Stimulated activated CD8-positive, alpha-beta memory T cell treated with anti-CD3 and anti-CD28 coated beads, Interleukin-2, amount 100 ng/mL, for 48 hours (primary cell): ENCODE results near the gene FBN1.

Experiments used
- DNase-seq, 2 donors: peaks; one replicate each; pipeline ENCODE4 v3.0.0-alpha.2; 2020; ENCODE audit warnings: low read depth in 2 of 2

Gene FBN1

DNA sequence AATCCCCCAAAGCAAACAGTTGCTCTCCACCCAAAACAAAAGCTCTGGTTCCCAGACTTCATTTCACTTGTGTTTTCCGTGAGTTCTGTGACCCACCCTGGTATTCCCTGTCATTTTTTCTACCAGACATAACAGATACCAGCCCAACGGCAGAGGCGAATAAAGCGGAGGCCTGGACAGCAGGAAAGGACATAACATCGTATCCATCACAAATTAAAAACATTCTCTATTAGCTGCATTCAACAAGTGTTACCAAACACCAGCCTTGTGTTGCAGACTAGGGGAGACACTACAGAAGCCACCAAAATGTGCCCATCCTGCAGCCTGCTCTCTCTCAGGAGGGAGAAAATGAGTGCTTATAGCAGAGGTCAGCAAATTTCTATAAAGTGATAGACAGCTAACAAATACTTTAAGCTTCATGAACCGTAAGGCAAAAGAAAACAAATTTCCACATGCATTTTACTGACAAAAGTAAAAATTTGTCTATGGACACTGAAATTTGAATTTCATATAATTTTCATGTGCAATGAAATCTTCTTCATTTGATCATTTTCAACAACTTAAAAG lies 7.1 kb upstream of the FBN1 start:
- no peak for DNase-seq

DNA sequence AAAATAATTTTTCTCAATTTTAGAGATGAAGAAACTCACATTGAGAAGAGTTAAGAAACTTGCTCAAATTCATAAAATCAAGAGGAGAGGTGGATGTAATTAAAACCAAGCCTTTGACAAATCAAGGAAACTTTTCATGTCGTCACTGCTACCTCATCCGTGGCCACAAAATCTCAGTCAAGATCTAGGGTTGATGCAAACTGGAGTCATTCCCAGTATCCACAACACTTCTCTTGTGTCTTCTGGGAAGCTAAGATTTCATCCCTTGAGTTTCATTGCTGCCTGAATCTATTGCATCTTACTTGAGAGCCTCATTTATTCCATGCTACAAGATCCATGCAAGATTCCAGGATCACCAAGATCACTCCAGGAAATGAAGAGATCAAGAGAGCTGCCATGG lies 5.4 kb upstream of the FBN1 start:
- no peak for DNase-seq

DNA sequence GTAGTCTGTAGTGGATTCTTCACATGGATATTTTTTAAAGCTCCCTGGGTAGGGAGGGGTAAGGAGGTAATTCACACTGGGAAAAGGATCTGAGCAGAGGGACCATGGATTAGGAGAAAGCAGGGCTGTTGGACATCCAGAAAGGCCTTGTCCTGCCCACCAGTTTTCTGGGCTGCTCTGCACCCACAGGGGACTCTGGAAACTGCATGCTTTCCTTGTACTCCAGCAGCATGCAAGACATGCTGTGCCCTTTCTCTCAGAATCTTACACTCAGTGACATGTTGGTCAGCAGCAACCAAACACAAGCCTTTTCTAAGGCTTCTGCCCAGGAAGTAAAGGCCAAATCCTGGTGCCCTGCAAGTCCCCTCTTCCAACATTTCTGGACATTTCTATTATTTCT lies 2.5 kb upstream of the FBN1 start:
- DNase-seq: no peak

DNA sequence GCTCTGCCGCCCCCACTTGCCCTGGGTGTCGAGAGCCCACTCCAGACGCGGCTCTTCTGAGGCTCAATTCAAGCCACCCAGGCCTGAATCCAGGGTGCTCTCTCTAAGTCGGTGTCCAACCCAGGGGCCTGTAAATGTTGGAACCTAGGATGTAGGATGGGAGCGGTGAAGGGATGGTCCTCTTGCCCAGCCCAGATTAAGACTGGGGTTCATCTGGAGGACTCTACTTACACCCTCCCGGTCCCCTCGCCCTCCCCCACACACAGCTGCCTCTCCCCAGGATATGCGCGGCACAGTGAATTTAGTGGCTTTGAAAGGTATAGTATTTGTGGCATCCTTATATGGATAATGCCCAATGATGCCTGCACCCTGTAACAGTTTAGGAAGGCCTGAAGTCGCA lies 822 bp upstream of the FBN1 start:
- DNase-seq: no peak

DNA sequence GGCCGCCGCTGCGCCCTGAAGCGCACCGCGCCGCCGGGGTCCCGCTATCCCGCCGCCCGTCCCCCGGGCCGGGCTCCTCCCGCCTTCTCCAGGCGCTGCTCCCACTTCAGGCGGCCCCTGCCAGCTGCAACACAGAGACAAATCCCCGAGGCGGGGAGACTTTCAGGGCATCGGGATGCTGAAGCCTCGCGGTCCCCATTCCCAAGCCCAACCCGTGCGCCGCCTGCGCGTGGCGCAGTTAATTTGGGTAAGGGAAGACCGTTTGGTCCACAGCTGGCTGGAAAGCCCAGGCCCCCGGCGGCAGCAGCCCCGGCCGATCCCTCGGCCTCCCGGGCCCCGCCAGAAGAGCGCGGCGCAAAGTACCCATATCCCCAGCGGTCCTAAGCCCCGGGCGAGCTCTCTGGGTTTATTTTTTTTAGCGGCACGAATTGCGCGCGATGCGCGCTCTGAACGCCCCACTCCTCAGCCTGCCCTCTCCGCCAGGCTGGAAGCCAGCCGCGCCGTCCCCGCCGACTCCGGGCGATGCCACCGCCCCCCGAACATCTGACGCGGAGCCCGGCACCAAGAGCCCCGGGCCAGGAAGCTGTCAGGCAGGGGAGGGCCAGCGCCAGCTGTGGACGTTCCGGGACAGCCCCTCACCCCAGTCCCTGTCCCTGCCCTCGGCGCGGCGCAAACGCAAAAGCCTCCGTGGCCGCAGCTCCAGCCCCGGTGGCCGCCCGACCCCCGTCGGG lies 517 bp downstream of the FBN1 start:
- DNase-seq: no peak

DNA sequence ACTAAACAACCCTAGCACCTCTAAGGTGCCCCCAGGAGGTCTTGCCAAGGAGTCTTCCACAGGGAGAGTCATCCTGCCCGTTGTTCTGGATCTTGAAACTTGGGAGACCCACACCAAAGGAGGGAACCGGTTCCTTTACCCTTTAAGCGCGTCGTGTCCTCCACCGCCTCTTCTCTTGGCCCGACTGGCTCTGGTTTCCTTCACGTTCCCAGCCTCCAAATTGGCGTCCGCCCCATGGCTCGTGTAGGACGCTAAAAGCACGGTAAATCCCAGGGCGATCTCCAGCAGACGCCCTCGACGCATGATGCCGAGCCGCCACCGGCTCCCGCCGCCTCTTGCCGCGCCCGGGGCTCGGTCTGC lies 1.1 kb downstream of the FBN1 start:
- no peak for DNase-seq

DNA sequence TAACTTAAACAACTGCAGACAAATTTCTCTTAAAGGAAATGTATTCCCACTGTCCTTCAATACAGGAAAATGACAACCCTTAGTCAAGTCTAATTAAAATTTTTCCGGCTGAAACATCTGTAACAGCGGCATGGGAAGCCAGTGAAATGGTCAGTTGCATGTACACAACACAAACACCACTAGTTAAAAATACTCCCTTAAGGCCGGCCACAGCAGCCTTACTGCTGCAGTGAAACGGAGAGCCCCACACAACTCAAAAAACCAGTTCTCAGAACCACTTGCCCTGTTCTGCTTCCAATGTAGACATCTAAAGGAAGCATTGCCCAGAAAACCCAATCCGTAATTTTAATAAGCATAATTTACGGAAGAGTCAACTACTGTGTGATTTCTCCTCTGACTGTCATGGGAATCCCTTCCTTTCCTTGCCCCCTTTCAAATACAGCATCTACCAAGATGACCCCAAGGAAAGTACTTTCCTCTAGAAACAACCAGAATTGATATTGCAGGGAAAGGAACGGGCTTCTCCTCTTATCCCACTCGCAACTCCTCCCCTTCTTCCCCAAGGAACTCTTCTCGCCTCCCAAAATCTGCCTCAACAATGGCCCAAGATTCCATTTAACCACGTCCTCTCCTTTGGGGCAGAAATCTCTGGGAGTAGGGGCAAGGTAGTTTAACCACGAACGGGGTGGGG lies 1.6 kb downstream of the FBN1 start:
- no peak for DNase-seq

DNA sequence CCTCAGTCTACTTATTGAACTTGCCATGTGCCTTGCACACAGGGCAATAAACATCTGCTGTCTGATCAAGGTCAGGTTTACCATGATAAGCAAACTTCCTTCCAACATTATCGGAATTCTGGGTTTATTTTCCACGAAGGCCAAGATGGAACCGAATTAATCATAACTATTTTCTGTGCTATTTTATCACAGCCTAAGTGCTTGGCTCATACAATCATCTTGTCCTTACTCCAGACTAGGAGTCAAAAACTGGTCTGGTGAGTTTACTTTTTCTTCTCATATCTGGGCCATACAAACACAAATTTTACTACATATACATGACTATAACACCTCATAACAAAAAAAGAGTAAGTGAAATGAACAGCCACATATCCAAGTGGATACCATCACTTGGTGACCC lies 2.3 kb downstream of the FBN1 start:
- DNase-seq: no peak

DNA sequence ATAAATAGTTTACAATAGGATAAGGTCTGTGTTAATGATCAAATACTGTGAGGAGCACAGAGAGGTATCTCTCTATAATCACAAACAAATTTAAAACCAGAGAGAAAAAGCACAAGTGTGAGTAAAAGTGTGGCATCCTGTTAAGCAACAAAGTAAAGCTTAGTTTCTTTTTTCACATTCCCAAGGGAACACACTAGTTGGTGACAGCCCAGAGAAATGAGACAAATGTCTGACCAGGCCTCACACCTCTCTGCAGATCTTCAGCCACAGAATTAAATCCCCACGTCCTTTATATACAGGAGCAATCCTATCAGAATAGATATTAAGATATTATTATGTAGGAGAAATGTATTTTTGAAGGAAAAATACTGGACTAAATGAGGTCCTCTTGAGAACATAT lies 2.7 kb downstream of the FBN1 start:
- no peak for DNase-seq

DNA sequence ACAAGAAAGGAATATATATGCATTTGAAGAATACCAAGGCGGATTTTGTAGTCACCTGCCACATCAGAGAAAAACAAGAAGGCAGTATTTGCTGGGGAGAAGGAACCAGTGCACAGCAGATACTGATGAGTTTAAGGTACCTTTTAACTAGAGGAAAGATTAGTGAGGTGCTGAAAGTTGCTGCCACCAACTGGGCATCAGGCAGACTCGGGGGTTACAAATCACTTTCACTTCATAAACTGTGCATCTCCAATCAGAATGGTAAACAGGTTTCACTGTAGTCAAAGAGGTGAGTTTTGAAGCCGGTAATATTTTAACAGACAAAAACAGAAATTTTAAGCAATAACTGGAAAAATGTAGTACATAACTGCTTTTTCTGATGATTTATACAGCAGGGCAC lies 4.1 kb downstream of the FBN1 start:
- DNase-seq: no peak

DNA sequence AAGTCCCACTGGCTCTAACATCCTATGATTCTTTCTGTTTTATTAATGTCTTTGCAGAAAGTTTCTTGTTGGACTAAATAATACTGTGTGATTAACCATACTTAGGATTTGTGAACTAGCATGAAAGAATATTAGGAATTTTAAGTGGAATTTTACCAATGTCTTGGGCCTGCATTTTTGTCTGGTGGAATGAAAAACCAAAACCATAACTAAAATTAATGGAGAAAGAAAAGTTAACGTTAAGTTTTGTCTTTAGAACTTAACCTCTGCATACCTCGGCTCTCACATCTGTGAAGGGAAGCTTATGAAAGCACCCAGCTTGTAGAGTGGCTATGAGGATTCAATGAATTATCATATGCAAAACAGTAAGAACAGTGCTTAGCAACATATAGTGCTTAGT lies 6.5 kb downstream of the FBN1 start:
- no peak for DNase-seq

DNA sequence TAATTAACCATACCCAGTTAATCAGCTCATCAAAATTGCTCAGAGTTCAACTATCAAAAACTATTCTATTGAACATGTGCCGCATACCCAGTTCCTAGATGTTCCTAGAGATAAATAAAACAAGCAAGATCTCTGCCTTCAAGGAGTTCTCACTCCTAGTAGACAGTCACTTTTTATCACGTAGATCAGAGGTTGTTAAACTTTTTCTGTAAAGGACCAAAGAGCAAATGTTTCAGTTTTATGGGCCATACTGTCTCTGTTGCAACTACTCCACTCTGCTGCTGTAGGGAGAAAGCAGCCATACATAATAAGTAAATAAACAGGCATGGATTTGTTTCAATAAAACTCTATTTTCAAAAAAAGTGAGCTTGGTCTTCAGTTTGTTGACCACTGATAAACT lies 7.9 kb downstream of the FBN1 start:
- no peak for DNase-seq

DNA sequence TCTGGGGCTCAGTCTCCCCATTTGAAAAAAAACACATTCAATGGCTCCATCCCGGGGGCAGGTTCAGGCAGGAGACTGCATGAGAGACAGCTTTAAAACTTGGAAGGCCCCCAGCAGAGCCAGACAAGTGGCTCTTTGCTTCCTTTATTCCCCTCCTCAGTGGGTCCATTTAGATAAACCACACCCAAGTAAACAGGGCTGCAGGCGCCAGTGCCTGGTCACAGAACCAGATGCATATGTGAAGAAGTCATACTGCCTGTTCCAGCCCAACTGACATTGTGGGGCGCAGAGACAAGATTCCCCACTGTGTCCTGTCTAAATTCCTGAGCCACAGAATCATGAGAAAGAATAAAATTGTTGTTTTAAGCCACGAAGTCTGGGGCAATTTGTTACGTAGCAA lies 9.0 kb downstream of the FBN1 start:
- DNase-seq: no peak

DNA sequence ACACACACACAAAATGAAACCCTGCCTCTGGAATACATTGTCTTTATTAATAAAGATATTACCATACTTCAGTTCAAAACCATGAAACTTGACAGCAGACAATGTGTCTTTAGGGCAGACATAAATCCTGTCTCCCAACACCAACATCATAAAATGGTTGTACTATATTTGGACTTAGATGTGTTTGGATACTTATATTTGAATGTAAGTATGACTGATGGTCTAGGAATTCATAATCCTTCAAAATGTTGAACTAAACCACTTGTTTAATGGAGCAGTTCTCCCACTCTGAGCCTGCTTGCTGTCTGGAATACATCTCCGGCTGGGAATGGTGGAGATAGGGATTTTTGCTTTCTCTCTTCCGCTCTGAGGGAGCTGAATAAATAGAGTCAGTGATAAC lies 10.6 kb downstream of the FBN1 start:
- no peak for DNase-seq

DNA sequence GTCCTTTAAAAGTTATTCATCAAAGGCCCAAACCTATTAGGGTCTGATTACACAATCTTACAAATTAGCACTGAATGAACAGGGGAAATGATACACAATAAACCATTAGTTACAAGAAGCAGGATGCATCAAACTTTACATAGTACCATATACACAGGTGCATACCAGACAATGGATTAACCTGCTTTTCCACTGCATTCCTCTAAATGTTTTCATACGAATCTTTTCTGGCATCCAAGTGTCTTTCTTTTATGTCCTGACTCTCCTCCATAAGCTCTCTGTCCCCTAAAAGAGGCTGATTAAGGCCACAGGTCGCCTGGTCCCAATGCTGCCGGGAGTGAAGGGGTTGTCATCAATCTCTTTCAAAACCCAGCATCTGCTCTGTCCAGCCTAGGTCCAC lies 11.4 kb downstream of the FBN1 start:
- no peak for DNase-seq

DNA sequence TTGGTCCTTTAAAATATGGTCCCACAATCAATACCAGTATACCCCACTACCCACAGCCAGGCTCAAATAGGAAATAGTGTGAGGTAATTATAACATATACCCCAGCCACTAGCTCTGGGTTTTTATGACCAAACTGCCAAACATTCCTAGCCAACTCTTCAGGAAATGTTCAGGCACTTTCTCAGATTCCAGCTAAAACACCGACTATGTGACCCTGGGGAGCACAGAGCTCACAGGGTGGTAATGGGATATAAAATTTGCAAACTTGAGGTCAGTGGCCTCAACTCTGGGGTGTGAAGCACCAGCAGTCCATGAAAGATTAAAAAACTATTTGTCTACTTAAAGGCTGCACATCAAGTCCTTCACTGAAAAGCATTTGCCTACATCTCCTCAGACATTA lies 12.9 kb downstream of the FBN1 start:
- no peak for DNase-seq

DNA sequence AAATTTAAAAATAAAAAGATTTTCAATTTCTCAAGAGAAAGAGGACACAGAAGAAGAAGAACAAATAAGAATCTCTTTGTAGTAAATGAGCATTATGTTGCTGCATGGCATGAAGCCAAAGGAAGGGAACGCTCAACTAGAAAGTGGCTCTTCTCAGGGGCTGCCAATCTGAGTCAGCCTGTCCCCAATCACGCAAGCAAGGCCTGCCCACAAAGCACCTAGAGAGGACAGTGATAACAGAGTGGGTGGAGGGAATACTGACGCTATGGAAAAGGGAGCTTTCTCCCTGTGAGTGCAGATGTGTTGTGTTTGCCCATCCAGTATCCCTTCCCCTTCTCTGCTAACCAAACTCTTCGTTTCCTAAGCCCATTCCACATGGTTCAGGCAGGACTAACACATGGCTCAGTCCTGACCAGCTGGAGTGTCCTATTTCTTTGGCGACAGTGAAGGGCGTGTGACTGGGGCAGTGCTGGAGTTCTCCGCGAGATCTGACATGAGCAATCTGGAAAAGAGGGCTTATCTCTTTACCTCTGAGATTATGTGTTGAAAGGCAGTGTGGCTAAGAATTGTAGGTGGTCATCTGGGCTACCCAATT lies 14.2 kb downstream of the FBN1 start:
- DNase-seq: no peak

DNA sequence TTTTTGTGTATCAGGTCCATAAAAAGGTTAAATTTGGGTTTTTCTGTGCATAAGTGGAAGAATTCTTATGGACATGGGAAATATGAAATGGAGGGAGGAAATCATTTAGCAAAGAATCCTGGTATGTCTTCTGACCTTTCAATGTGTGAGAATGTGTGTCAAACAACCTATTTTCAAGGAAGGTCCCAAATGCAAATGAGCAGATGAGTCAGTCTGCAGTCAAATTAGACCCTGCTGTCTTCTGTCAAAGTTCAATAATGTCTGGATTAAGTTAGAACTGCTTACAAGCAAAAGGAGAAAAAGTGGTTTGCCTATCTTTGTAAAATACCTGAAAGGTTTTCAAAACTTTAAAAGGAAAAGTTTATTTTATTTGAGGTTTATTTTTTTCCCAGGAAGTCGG lies 15.3 kb downstream of the FBN1 start:
- DNase-seq: no peak

DNA sequence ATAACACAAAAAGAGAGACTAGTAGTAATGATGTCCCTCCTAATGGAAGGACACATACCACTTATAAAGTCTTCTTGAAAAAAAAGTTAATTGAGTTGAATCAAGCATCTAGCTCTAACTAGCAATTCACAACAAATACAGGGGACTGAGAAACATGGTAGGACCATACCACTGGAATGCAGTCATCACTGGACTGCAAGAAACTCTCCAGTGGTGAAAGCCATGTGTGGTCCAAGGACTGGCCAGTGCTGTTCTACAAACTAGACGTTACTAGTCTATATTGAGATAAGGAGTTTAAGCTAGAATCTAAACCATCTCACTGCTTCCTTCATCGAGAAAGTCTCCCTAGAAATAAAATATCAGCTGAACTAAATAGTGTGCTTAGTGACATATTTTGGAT lies 16.7 kb downstream of the FBN1 start:
- DNase-seq: no peak

DNA sequence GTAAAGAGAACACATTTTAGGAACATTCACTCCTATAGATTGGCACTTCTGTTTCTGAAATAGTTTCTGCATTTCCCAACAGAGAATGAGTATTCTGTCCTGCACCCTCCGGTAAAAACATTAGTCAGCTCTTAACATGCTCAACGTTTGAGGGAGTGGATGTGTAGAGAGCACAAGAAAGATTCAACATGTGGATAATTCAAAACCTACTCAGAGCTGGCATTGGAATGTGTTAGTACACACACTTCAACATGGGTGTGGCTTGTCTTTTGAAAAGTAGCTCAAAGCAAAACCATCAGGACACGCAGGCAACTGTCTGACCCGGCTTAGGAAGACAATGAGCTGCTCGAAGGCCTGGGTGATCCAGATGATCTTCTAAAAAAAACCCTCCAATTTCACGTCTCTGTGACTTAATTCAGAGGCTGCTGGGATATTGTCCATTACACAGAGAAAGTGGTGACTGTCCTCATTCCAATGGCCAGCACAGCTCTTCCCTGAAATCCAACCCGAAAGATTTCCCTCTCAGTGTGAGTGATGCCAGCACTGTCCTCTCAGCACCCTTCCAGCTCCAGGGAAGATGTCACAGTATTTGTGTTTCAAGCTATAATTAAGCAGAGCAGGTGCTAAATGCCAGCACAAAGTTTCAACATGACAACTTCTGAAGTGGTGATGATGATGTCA lies 18.1 kb downstream of the FBN1 start:
- no peak for DNase-seq

DNA sequence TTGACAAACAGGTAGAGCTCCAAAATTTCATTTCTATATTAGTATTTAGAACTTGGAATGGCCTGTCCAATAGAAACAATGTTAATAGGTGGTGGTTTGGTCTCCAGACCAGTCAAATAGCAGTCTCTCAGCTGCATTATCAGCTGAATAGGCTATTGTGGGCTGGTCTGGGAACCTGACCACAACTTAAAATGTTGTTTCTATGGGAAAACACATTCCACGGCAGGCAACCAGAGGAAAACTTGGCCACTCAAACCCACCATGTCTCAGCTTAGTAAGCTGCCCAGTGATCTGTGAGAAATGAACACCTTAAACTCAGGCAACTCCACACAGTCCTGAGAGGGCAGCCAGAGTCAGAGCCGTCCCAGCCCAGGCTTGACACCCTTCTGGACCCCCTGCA lies 20.4 kb downstream of the FBN1 start:
- no peak for DNase-seq

DNA sequence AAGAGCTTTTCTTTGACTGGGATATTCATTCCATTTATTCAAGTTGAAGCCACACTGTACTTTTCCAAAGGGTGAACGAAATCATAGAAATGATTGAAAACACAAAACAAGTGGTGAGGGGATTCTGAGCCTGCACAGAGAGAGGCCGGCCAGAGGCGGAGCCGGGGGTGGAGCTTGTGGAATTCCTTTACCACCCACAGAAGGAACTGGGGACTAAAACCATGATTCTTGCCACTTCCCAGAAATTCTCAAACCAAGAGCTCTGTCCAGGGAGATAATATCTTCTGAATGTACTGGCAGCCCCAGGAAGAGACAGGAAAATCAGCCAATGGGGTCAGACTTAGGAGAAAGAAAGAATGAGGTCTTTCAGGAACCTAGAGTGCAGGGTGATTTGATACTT lies 20.8 kb downstream of the FBN1 start:
- no peak for DNase-seq

DNA sequence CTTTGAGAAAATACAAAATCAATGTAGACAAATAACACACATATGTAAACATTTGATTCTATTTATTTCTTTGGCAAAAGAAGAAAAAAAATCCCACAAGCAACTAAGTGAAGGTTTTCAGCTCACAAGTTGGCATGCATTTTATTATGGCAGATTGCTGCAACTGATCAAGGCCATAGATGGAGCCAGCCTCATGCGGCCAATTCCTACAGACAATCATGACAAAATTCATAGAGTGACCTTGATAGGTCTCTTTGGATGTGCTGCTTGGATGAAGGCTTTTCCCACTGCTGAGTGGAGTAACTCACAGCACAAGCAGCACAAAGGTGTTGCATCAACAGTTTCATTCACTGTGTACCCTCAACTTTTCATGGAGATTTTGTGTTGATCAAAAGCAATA lies 22.1 kb downstream of the FBN1 start:
- DNase-seq: no peak
